NCI-H226 (cell line): ENCODE data around the gene GP1BB.
"Not testable (repeated sequence)": the region's sequence is repeated elsewhere in the genome, so short reads cannot be mapped to it uniquely, and the experiment has no call there.

Experiments
- DNase-seq: peaks from one replicate; pipeline ENCODE4 v3.0.0-alpha.2; 2015

GP1BB gene

GRCh38 chr22:19693981-19694670, 29.2 kb upstream of the GP1BB start:
- DNase-seq: no peak

DNA sequence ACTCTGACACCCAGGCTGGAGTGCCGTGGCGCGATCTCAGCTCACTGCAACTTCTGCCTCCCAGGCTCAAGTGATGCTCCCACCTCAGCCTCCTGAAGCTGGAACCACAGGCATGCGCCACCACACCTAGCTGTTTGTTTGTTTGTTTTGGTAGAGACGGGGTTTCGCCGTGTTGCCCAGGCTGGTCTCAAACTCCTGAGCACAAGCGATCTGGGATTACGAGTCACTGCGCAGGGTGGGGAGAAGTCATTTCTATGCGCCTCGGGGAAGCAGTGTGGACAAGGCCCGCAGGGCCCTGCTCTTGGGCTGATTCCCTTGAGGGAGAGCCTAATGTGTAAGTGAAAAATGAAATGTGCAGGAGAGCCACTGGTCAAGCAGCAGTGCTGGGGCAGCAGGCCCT, 28.6 kb upstream of the GP1BB start:
- no peak for DNase-seq

GRCh38 chr22:19696504-19697276, 26.6 kb upstream of the GP1BB start:
- no peak for DNase-seq

DNA sequence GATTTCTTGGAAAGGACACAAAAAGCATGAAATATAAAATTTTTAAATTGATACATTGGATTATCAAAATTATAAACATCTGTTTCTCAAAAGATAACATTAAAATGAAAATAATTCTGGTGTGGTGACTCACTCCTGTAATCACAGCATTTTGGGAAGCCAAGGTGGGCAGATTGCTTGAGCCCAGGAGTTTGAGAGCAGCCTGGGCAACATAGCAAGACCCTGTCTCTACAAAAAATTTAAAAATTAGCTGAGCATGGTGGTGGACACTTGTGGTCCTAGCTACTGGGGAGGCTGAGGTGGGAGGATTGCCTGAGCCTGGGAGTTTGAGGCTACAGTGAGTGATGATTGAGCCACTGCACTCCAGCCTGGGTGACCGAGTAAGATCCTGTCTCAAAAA, 25.5 kb upstream of the GP1BB start:
- not testable (repeated sequence) for DNase-seq

- DNase-seq: no peak
Observed at GRCh38 chr22:19700790-19701419, 22.4 kb upstream of the GP1BB start.

- no peak for DNase-seq
Observed at GRCh38 chr22:19701420-19702145, 21.8 kb upstream of the GP1BB start.

- DNase-seq: no peak
Observed at GRCh38 chr22:19703869-19704268, 19.5 kb upstream of the GP1BB start.

DNA sequence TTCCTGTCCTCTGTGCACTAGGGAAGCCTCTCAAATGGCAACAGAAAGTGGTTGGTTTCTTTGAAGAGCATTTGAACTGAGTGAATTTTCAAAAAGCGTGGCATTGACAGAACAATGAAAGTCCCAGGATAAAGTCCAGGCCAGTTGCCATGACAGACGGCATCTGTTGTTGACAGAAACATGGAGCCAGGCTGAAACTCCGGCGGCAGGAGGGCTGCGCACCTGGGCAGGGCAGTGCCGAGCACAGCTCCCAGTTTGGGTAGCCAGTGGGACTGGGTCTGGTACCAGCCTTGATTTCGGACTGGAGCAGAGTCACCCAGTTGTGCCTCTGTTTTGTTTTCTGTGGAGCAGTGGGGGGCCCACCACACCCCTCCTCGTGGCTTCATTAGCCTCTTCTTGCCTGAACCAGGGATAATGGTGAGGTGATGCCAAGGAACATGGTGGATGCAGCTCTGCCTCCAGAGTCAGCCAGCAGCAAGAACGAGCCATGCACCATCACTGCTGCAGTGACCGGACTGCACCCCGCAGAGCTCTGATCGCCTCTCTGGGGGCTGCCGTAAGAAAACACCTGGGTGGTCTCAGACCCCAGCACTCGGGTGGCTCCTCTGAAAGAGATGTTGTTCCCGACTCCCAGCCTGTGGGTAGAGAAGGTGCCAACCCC, 18.9 kb upstream of the GP1BB start:
- DNase-seq: no peak

GRCh38 chr22:19705181-19705934, 18.0 kb upstream of the GP1BB start:
- DNase-seq: no peak

DNA sequence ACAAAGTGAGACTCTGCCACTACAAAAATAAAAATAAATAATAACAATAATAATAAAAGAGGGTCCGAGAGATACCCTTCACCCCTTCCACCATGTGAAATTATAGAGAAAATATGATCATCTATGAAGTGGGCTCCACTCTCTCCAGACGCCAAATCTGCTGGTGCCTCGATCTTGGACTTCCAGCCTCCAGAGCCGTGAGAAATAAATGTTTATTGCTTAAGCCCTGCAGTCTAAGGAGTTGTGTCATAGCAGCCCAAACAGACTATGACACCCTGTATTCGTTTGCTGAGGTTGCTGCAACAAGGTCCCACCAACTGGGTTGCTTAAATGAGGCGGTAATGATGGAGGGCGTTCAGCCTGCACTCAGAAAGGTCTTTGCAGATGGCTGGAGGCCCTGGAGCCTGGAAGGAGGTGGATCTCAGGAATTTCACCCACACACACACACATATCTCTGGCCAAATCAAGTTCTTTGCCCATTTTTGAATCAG, 16.6 kb upstream of the GP1BB start:
- no peak for DNase-seq

GRCh38 chr22:19707347-19708290, 15.7 kb upstream of the GP1BB start:
- no peak for DNase-seq

GRCh38 chr22:19708321-19709011, 14.9 kb upstream of the GP1BB start:
- no peak for DNase-seq

GRCh38 chr22:19709063-19709769, 14.1 kb upstream of the GP1BB start:
- no peak for DNase-seq

DNA sequence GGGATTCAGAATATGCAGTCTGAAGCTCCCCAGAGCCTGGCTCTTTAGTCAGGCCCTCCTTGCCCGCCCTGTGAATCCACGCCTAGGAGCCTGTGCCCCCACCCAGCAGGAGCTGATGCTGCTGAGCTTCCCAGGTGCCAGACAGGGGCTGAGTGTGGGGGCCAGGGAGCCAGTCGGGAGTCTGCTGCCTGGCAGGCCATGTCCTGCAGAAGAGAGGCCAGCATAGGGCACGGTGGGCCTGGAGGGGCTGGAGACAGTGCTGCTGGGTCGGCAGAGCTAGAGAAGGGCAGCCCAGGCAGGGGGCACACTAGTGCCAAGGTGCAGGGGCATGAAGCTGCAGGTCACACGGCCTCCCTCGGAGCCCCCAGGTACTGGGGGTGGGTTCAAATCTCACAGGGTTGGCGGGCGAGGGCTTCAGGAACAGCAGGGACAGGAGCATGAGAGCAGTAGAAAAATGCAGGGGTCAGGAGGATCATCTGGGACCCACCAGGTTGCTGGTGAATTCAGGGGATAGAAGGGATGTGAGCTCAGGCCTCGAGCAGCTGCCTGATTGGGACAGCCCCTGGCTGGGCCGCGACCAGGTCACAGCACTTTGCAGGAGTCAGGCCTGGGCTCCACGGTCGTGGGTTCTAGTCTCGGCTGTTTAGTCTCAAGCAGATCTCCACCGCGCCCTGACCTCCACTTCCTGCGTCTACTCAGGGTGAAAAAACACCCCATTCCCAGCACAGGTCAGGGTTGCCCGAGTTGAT, 13.1 kb upstream of the GP1BB start:
- no peak for DNase-seq

DNA sequence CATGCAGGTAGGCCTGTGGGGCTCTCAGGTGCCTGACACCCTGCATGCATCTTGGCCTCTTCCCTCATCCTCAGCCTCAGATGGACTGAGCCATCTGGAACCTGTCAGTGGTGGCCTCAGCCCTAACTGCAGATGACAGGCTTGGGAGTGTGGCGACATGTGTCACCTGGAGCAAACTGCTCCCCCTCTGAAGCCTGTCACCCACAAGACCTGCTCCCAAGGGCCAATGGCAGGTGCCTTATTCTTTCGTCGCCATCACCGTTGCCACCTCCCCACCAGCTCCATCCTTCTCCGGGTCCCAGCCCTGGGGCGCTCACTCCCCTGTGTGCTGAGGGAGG, 12.6 kb upstream of the GP1BB start:
- DNase-seq: no peak

- DNase-seq: no peak
Observed at GRCh38 chr22:19713245-19713644, 10.1 kb upstream of the GP1BB start.

DNA sequence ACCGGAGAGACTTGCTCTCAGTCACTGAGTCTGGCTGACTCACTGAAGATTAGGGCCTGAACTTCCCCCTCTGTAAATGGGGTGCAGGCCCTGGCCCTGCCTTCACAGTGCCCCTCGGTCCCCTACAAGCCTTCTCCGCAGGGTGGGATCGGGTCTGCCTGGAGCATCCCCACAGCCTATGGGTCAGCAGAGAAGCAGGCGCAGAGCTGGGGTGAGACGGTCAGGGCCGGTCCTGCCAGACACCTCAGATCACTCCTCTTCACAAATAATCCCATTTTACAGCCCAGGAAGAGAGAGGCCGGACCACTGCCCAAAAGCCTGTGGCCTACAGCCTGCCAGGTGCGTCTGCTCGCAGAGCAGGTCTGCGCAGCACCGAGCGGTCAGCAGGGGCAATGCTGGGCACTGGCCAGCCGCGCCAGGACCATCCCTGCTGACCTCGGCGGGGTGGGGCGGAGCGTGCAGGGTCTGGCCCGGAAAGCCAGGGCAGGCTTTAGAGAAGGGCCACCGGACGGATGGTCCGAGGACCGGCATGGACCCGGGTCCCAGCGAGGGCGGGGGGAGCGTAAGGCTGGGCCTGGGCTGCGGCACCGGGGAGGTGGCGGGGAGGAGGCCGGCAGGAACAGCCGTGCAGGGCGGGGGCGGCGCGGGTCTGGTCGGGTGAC, 9.6 kb upstream of the GP1BB start:
- no peak for DNase-seq
